GM19193 (cell line): ENCODE data around the gene CNTNAP2.

Source experiments
- POLR2A ChIP-seq: IDR thresholded peaks from 4 replicates; pipeline ENCODE4 v1.6.1; 2011; ENCODE audit not compliant: insufficient read depth, insufficient read length; ENCODE audit errors: extremely low read depth

CNTNAP2 gene

DNA sequence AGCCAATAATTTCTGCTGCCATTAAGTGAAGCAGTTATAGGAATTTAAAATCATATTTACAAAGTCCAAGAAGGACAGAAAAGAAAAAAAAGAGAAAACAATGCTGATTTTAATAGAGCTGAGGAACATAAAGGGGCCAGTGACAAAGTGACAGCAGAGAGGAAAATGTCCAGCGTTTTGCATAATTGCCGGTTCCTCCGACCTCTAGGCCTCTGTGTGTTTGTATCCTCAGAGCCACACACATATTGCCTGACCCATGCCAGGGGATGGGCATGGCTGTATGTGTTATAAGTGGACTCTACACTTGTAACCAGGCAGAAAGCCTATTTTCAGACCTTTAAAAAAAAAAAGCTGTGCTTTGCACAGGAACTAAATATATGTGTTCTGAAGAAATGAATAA, 2107.1 kb downstream of the CNTNAP2 start:
- no peak for TF ChIP-seq POLR2A

- TF ChIP-seq POLR2A = no peak
Measured at GRCh38 chr7:148230296-148230695, 2113.7 kb downstream of the CNTNAP2 start.

GRCh38 chr7:148230883-148231282, 2114.3 kb downstream of the CNTNAP2 start:
- TF ChIP-seq POLR2A = no peak

GRCh38 chr7:148232784-148233183, 2116.2 kb downstream of the CNTNAP2 start:
- no peak for TF ChIP-seq POLR2A

GRCh38 chr7:148234715-148235114, 2118.1 kb downstream of the CNTNAP2 start:
- TF ChIP-seq POLR2A = no peak

DNA sequence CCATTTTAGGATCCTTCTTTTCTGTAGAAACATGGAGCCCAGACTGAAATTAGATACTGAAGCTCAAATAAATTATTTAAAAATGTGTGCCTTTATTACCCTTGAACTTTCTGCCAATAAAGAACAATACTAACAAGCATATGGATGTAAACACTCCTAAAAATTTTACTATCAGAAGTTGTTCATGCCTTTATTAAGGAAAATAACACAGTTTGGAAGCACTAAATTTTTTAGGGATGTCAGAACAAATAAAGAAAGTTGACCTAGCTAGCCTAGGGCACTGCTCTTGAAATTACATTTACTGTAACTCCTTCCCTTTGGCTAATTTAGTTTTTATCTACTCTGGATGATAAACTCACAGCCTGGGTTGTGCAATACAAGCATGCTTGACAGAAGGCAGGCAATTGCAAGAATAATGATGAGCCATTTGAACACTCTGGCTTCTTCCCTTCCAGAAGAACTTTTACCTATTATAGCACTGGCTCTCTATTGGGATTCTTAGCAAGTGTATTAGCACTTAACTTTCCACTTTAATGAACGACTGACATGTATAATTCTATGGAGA, 2122.2 kb downstream of the CNTNAP2 start:
- TF ChIP-seq POLR2A = no peak

- TF ChIP-seq POLR2A = no peak
Measured at GRCh38 chr7:148241700-148242293, 2125.2 kb downstream of the CNTNAP2 start.

- TF ChIP-seq POLR2A = no peak
Measured at GRCh38 chr7:148242294-148242821, 2125.8 kb downstream of the CNTNAP2 start.

DNA sequence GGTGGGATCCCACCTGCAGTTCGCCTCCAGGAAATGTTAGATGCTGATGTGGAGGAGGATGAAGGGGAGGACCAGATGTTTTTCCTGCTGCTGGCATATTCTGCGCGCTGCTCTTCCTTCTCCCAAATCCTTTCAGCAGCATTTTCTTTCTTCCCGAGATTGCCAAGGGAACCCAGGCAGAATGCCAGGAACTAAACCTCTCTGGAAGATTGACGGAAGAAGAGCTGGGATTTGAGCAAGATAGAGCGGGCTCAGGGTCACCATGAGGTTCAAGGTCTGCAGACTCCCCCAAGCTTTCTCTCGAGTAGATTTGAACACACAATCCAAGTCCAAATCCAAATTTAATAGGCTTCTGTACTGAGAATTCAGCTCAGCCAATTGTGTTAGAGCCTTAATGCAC, 2128.8 kb downstream of the CNTNAP2 start:
- TF ChIP-seq POLR2A = no peak

- TF ChIP-seq POLR2A = no peak
Measured at GRCh38 chr7:148253629-148254028, 2137.0 kb downstream of the CNTNAP2 start.

GRCh38 chr7:148255333-148255732, 2138.7 kb downstream of the CNTNAP2 start:
- no peak for TF ChIP-seq POLR2A

DNA sequence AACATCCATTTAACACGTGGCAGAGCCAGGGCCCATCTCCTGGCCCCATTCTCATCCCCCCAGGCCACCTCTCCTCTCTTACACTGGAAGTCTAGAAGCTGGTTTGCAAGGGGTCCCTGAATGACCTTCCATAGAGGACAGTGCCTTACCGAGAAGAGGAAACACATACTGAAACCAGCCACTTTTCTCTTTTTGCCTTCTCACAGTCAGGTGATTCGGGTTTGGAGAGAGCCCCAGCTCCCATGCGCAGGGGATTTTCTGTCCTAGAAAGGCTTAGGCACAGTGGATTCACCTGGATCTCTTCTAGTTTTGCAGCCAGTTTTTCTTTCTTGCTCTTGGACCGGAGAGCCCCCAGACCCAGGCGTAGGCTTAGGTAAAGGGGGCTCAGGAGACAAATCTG, 2139.8 kb downstream of the CNTNAP2 start:
- TF ChIP-seq POLR2A = no peak

DNA sequence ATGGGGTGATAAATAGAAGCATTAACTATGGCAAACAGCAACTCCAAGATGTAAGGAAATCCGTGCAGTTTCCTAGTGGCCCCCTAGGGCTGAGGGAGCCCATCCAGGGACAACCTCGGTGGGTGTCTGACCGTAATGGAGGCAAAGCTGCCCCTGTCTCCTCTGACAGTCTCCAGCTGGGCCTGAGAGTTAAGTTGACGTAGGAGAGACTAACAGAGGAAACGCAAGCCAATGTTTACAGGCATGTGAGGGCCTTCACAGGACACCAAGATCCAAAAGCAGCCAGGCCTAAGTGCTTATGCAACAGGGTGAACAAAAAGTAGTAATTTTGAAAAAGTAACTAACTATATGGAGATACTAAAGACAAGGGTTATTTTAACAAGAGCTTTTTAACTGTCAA, 2144.0 kb downstream of the CNTNAP2 start:
- no peak for TF ChIP-seq POLR2A

DNA sequence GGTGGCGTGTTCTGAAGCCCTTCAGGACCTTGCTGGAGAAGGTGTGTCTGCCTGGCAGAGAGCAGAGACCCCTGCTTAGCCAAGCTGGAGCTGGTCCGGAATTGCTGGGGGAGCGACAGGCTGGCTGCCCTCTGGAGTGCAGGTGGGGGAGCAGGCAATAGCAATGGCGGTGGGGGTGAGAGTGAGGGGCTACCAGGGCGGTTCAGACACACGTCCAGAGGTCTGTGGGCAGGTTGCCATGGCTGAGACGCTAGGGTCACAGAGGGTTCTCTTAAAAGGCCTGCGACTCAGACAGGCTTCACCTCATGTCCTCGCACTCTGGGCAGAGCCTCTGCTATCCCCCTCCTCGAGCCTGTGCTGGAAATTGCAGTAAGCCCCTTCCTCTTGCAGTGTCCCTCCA, 2144.9 kb downstream of the CNTNAP2 start:
- no peak for TF ChIP-seq POLR2A

DNA sequence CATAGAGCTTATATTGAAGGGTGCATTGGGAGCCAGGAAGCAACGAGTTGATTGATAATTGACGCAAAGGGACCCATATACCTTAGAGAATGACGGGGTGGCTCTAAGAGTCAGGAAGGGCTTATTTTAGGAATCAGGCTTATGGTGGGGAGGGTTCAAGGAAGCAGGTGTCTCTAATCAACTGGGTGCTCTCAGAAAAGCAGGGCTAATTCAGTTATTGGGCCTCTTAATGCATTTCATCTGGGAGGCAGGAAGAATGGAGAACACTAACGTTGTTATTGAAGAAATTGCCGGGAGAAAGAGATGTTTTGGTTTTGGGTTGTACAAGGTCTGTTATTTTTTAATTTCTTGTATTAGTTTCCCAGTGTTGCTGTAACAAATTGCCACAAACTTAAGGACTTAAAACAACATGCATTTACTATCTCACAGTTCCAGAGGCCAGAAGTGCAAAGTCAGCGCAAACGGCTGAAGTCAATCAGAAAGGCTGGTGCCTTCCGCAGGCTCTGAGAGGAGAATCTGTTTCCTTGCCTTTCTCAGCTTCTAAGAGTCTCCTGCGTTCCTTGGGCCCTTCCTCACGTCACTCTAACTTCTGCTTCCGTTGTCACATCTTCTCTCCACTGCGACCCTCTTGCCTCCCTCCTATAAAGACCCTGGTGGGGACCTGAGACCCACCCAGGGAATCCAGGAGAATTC, 2145.5 kb downstream of the CNTNAP2 start:
- no peak for TF ChIP-seq POLR2A

DNA sequence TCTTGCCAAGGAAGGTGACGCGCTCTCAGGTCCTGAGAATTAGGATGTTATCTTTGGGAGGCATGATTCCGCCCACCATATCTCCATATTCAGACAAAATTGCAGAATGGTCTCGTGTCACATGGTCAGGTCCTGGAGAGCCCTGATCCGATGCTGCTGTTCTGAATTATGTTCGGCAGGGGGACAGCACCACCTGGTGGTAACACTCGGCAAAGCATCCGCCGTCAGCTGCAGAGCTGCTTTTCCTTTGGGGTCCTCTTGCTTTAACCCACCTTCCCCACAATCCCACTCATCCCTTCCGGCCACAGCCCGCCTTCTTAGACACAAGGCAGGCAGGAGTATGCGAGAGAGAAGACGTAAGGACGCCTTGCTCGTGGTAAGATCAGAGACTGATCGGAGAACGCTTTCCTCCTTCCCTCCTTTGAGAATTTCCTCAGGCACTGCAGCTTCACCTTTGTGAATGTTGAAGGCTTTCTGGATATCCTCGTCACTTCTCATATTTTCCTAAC, 2146.2 kb downstream of the CNTNAP2 start:
- TF ChIP-seq POLR2A = no peak

- no peak for TF ChIP-seq POLR2A
Measured at GRCh38 chr7:148264933-148265557, 2148.4 kb downstream of the CNTNAP2 start.
